ENCODE results near the gene RECQL5.
"Not testable (repeated sequence)": the region's sequence is repeated elsewhere in the genome, so short reads cannot be mapped to it uniquely, and the experiment has no call there.

Gene RECQL5

DNA sequence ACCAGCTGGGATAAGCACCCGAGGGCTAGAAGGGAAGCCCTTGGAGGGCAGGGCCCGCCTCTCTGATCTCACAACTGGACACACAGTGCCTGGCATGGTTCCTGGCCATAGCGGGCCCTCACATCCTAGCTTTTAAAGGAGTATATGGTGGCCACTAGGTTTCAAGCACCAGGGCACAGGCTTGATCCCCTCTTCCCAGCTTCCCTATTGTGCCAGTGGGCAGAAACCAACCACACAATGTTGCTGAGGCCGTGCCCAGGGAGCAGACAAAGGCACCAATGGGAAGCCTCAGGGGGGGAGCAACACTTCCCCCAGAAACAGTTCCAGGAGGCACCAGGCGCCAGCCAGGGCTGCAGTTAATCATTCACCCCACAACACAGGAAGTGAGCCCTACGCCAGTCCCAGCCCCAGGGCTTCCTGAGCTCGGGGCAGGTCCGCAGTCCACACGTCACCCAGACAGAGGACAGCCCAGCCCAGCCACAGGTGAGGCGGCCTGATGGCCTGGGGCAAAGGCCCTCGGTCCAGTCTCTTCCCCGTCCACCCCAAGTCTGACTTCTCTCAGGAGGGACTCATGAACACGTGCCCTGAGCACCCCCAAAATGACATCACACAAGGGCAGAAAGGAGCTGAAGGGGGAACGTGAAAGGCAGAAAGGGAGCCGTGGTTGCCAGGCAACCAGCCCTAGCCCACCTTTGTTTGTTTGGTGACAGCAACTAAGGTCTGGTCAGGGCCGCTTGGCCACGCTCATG is 20.9 kb downstream of the RECQL5 start:
- DNase-seq, result no peak

GRCh38 chr17:75645501-75645888 is 21.5 kb downstream of the RECQL5 start:
- no peak for DNase-seq

- DNase-seq, result no peak
These were observed 23.3 kb downstream of the RECQL5 start for GRCh38 chr17:75643643-75644017.

GRCh38 chr17:75642784-75643642 is 23.9 kb downstream of the RECQL5 start:
- no peak for DNase-seq

GRCh38 chr17:75642182-75642783 is 24.7 kb downstream of the RECQL5 start:
- no peak for DNase-seq

GRCh38 chr17:75641343-75641742 is 25.6 kb downstream of the RECQL5 start:
- DNase-seq, result no peak

GRCh38 chr17:75640556-75641119 is 26.3 kb downstream of the RECQL5 start:
- no peak for DNase-seq

- no peak for DNase-seq
These were observed 27.0 kb downstream of the RECQL5 start for GRCh38 chr17:75639771-75640555.

GRCh38 chr17:75639327-75639726 is 27.6 kb downstream of the RECQL5 start:
- DNase-seq, result no peak

DNA sequence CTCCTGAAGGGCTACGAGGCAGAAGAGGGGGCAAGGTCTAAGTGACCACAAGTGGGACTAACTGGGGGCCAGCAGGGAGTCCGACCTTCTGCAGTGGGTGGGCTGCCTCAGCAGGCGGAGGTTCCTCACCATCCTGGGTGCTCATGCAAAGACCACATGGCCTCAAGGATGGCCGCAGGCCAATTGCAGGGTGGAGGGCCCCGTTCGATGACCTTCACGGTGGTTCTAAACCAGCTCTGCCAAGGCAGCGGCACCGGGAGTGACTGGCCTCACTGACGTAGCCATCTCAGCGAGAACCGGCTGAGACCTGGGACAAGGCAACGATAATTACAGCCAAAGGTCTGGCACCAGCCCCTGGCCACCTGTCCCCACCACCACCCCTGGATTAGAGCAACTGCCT is 28.1 kb downstream of the RECQL5 start:
- no peak for DNase-seq

DNA sequence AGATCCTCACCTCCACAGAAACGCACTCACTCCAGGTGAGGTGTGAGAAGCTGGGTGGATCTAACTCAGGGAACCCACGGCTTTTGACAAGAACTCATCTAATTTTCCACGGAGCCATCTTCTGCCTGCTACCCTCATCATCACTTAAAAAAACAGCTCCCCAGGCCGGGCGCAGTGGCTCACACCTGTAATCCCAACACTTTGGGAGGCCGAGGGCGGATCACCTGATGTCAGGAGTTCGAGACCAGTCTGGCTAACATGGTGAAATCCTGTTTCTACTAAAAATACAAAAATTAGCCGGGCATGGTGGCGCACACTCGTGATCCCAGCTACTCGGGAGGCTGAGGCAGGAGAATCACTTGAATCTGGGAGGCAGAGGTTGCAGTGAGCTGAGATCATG is 28.9 kb downstream of the RECQL5 start:
- not testable (repeated sequence) for DNase-seq

DNA sequence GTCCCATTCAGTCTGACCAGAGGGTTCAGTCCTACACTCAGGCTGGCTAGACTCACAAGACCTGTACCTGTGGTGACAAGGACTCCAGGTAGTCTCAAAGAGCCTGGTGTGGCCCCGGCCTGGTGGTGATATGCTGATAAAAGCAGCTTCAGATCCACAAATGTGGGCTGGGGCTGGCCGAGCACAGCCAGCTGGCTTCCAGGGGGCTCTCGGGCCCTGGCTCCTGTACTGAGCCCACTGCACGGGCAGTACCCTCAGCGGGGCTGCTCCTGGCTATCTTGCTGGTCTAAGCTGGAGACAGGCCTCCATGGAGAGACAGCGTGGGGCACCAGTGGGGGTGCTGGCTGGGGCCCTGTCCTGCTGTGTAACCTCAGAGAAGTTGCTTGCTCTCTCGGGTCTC is 29.4 kb downstream of the RECQL5 start:
- no peak for DNase-seq

DNA sequence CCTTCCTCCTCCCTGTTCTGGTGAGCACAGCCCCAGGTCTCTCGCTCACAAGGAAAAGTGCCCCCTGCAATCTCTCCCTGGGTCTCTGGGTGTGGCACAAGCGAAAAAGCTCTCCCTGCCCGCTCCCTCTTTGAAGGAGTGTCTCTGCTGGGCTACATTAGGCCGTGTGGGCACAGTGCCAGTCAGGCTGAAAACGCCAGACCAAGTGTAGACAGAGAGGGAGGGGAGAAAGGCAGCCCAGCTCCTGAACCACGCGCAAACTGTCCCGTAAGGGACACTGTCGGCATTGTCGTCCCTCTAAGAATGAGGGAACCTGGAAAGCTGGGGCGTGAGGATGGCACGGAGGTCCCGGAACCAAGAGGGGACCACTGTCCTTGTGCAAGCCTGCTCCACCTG is 29.8 kb downstream of the RECQL5 start:
- no peak for DNase-seq

DNA sequence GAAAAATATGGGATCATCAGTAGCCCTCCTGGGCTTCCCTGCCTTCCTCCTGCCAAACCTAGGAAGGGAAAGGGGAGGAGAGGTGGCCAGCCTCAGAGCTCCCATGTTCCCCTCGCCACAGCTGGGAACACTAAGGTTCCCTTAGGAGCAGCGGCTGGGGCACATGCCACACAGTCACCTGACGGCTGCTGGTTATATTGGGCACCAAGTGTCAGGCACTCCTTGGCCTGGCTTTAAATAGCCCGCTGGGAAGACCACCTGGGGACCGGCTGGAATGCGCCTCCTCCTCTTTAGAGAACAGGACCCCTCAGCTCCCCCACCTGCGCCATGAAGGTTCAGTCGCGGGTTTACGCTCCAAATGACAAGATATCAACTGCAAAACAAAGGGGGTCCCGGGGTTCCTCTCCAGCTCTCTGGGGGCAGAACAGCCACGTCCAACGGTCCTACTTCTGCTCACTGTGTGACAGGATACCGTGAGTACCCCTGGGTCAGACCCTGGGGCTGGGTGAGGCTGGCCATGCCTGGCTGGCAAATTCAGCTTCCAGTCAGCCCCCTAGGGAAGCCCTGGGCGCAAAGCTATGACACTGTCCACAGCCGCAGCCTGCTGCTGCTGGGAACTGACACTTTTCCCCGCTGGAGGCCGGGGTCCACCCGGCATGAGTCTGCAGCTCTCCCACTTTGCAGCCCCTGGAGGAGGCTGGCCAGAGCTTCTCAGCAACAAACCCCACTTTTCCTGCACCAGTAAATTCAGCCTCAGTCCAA is 30.4 kb downstream of the RECQL5 start:
- DNase-seq, result no peak

DNA sequence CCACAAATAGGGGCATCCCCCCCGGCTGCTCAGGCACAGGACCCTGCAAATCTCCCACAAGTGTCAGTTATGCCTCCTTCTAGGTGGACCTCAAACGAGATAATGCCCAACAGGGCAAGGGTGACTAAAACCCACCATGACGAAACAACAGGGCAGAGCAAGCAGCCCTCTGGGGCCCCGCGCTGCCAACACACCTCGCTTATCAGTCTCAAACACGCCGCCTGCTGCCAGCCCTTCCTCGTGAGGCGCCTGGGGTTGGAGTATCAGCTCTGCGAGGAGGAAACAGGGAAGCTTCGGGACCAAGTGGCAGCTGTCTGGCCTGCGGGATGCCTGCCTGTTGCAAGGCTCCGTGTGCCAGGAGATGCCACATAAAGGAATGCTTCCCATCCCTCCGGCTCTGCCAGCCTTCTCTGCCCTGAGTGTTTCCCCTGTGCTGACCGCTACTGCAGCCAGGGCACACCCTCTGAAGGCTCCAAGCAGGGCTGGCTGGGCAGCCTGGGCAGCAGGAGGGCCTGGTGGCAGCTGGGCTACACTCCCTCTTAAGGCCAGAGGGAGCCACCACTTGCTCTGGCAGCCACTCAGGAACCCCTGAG is 31.2 kb downstream of the RECQL5 start:
- DNase-seq, result no peak

- DNase-seq, result no peak
These were observed 32.0 kb downstream of the RECQL5 start for GRCh38 chr17:75634754-75635609.

DNA sequence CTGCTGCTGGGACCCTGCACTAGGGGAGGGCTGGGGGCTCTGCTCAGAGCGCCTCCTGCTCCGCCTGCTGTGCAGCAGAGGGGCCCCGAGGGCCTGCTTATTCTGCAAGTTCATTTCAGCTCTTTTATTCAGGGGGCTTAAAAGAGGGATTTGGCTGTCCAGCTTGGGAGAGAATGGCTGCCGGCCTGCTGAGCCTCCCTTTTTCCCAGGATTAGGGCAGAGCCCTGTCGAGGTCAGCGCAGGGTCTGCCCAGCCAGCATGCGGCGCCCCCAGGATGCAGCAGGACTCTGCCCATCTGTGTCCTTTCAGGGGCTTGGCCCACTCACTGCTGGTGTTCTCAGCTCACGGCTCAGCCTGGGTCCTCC is 32.6 kb downstream of the RECQL5 start:
- no peak for DNase-seq

DNA sequence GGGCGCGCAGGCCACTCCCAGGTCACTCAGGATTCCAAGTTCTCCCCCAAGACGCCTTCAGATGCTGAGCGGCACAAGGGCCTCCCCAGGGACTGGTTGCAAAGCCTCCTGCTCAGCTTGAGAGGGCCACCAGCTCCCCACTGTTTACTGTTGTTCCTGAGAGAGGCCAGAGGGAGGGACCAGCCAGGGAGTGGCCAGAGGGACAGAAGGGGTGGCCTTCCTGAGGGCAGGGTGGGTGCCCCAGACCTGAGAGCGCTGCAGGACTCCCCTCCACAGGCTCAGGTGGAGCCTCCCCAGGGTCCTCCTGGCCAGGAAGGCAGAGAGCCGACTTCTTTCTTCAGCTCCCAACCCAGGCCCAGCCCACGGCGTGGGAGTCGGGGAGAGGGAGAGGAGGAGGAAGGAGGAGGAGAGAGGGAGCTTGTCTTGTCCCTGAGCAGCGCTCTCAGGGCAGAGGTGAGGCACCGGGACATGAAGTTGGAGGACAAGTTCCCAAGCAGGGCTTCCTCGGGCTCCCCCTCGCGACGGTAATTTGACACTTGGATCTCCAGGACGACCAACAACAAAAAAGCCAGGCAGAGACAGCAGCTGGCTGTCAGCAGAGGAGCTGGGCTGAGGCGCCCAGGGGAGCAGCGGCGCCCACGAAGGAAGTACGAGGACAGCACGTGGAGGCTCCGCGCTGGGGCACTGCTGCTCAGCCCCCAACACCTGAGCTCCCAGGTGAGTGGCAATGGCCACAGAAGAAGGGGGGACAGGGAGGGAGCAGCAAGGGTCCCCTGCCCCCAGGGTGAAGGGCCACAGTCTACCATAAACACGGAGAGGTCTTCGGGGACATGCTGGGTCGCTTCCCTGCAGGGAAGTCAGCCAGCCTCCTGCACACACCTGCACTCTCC is 33.2 kb downstream of the RECQL5 start:
- DNase-seq, result peak; percentile 43 to 51

DNA sequence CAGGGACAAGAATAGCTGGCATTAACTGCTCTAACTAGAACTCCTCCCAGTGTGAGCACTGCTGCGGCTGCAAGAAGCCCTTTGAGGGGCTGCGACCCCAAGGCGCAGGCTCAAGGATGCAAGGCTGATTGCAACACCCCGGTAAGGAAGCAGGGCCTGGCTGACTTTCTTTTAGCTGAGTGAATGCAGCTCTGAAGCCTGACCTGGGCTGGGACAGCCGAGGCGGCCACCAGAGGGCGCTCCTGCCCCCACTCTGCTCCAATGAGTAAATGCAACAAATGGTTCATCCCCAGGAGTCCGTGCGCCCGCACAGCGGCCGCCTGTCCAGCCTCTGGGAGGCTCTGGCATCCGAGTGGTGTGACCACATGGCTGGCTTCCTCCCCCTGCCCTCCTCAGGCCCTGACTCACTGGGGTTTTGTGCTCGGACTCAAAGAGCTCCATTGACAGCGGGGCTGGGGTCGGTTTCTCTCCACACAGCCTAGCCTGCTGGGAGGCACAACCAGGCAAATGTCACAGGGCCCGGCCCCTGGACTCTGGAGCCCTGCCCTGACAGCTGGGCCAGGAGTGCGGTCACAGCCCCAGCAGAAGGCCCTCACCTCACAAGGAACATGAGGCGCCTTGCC is 34.0 kb downstream of the RECQL5 start, which contains the start of gene SMIM5:
Gene SMIM5, plus strand, starts transcription at position 572 of the 623 bp plus-strand sequence. CDS start 6,768 bp downstream, outside the sequence.
- DNase-seq, result peak; percentile 70 to 86
